Activated CD4-positive, CD25-positive, alpha-beta regulatory T cell treated with anti-CD3 and anti-CD28 coated beads, Interleukin-2, amount 50 U/mL, for 72 hours (primary cell): Measurements from ENCODE around the gene FANCC.

Experiments
- DNase-seq: peaks from one replicate; pipeline ENCODE4 v3.0.0; 2021

Gene FANCC

GRCh38 chr9:95115104-95115503 is 202.4 kb downstream of the FANCC start:
- no peak for DNase-seq

- DNase-seq = no peak
Measured at GRCh38 chr9:95112436-95113280, 204.9 kb downstream of the FANCC start.

- DNase-seq = no peak
Measured at GRCh38 chr9:95111716-95112115, 205.8 kb downstream of the FANCC start.

DNA sequence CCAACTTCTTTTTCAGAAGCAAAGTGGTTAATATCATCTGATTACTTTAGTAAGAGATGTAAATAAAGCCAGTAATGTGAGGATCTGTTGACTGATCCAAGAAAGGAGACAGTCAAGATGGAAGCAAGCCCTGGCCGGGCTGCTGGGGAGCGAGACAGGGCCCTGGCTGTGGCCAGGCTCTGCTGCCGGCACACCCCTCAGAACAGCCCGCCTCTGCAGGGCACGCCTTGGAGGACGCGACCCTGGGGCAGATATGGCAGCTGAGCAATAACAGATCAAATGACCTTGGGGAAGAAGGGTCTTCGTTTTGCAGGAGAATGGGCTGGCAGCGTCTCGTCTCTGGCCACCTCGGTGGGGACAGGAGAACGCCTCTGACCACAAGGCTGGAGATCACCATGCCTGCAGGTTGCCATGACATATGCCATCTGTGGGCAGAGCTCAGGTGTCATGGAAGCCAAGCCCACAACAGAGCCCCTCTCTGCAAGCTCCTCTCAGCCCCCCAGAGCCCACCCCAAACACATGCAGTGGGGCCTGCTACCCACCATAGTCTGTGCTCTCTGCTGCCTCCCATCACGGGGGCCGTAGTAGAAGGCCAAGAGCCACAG is 206.5 kb downstream of the FANCC start:
- DNase-seq = no peak

- no peak for DNase-seq
Measured at GRCh38 chr9:95109456-95109855, 208.1 kb downstream of the FANCC start.

DNA sequence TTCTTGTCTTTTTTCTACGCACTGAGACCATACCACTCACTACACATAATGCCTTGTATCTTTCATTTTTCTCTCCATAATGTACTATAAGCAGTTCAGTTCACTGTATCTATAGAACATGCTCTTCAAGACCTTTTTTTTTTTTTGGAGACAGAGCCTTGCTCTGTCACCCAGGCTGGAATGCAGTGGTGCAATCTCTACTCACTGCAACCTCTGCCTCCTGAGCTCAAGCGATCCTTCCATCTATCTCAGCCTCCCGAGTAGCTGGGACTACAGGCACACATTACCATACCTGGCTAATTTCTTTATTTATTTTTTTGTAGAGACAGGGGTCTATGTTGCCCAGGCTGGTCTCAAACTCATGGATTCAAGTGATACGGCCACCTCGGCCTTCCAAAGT is 208.7 kb downstream of the FANCC start:
- no peak for DNase-seq

- no peak for DNase-seq
Measured at GRCh38 chr9:95107976-95108375, 209.5 kb downstream of the FANCC start.

GRCh38 chr9:95107001-95107749 is 210.3 kb downstream of the FANCC start:
- no peak for DNase-seq

- DNase-seq = no peak
Measured at GRCh38 chr9:95105519-95106287, 211.8 kb downstream of the FANCC start.

- no peak for DNase-seq
Measured at GRCh38 chr9:95104980-95105379, 212.5 kb downstream of the FANCC start.

DNA sequence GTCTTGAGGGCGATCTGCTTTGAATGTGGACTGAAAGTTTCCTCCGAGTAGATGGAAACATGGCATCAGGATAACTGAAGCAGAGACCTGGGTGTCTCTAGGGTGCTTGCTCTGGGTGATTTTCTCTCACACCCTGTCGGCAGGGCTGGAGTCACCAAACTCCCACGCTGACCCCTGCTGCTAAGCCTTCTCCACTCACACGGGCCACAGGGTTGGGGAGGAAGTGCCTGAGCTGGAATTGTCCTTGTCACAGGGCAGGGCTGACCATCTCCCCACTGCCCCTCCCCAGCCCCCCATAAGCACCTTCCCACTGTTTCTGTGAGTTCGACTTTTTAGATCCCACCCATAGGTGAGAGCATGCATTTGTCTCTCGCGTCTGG is 212.9 kb downstream of the FANCC start:
- DNase-seq = no peak

GRCh38 chr9:95103871-95104580 is 213.5 kb downstream of the FANCC start:
- no peak for DNase-seq

- DNase-seq = no peak
Measured at GRCh38 chr9:95103281-95103771, 214.2 kb downstream of the FANCC start.

DNA sequence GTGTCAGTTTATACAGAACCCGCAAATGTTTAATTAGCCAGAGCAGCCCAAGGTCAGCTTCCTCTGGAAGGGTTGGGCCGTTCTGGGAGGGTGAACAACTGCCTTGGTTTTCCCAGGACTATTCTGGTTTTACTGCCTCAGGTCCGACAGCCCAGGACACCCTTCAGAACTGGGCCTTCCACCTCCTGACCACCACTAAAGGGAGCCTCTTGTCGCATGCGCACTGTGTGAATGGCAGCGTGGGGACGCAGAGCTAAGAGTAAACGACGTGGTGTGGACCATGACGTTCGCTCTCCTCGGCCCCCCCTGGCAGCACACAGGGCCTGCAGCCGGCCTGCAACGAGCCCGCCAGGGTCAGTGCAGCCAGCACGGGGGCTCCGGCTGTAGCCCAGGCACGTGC is 214.9 kb downstream of the FANCC start:
- DNase-seq = no peak

DNA sequence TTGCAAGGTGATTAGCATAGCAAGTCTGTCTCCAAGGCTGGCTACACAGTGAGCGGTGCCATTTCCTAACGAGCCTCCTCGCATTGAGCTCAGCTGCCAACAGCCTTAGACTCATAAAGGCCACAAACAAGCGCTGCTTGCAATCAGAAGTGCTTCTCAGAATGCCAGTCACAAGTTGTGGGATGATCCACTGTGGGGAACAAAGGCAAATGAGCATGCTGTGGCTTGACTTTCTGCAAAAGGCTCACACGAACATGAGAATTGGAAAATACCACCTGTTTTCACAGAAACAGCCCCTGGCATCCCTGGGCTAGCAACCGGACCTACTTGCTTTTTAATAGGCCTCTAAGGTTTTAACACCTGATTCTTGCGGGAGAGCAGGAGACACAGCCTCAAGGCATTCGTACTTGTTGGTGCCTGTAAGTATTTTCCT is 215.5 kb downstream of the FANCC start:
- no peak for DNase-seq

DNA sequence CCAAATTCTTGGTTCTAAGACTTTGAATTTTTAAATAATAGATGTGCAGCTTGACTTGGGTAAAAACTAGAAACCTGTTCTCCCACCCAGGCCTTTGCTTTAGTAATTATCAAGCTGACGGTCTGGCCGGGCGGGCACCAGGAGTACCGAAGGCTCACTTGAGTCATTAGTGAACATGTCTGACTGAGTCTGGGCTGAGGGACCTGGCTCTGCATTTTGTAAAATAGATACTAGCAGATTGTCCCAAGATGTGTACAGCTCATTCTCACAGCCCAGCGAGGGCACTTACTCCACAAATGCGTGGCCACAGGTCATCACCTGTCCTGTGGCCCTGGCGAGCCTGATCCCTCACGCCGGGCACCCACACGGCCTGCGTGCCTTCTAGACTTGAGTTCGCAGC is 216.2 kb downstream of the FANCC start:
- DNase-seq = no peak

- DNase-seq = no peak
Measured at GRCh38 chr9:95100071-95100627, 217.4 kb downstream of the FANCC start.

DNA sequence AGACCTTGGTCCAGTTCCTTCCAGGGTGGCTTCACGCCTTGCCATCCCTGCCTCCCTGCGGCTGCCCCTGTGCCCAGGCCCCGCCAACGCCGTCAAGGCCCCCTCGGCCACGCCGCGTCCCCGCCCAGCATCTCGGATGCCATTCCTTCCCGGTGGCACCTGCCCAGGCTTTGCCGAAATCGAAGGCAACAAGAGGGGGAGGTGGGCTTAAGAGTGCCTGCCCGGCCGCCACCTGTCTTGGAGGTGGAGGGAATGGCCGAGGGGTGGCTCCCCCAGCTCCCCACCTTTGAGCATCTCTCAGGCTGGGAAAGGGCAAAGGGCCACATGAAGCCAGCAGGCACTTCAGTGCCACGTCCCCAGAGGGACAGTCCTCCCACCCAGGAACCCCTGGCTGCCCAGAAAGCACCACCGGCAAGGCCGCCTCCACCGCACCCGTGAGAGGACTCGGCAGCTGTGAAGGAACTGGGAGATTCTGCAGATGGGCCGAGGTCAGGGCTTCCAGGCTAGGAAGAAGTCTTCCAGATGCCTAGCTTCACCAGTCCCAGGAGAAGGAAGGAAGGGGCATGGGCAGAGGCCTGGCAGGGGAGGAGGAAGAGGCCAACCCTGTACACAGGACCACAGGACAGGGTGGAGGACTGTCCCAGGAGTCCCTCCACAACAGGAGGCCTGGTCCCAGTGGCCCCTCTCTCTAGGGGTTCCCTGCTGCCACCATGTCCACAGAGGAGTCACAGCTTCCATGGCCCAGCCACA is 218.0 kb downstream of the FANCC start:
- DNase-seq = no peak

DNA sequence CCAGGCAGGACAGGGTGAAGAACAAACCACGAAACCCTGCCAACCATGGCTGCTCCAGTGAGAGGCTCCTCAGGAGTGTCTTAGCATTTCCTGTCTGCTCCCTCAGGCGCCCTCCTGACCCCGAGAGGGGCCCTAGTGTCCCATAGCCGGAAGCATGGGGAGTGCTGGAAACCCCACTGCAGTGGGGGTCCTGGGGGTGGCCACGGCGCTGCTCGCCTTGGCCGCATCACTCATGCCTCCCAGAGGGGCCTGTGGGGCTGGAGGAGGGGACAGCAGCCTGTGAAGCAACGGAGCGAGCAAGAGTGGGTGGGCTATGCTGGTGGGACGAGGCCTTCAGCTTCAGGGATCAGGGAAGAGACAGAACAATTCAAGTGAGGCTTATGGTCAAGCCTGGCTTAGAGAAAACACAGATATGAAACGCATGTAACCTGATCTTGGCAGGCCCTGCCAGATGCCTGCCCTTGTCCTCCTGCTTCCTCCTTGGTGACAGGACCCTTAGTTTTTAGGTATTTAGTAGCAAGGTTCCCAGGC is 219.1 kb downstream of the FANCC start:
- DNase-seq = no peak

- DNase-seq = no peak
Measured at GRCh38 chr9:95097279-95097678, 220.2 kb downstream of the FANCC start.

DNA sequence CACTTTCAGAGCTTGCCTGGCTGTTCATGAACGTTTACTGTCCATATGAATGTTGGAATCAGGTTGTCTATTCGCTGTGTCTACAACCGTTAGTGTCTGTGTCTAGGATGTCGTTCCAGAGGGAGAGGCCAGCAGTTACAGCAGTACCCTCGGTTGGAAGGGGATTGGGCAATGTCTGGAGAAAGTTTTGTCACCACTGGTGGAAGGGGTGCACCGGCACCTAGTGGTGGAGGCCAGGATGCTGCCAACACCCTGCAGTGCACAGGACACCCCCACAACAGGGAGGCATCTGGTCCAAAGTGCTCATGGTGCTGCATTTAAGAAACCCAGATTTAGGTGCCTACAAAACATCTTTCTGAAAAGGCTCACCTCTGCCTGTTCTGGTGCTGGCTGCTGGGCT is 220.7 kb downstream of the FANCC start:
- DNase-seq = no peak
